Neural cell (in vitro differentiated cells): ENCODE data around the gene ATP2A1. TPM values are rescaled to one million over a fixed set of nuclear protein-coding genes. Genes with fewer than 3 reads are reported as not detected.

ENCODE experiments used
- H2AFZ ChIP-seq: fragments of 200-600, 300-800 bp; sonication (generic), shearing (Covaris generic); 2 replicates; pipeline ENCODE4 v1.6.0; 2014; ENCODE audit warnings: low read depth, mild to moderate bottlenecking, antibody characterized with exemption, low read length, moderate library complexity
- H3F3A ChIP-seq: fragments of 200-600 bp; shearing (Covaris generic); 2 replicates; pipeline ENCODE4 v1.6.1; 2016; ENCODE audit warnings: mild to moderate bottlenecking, moderate library complexity, mixed read lengths, antibody characterized with exemption, low read length; ENCODE audit not compliant: insufficient read depth, poor library complexity, severe bottlenecking
- H3K27ac ChIP-seq: fragments of 200-600, 300-800 bp; sonication (generic), shearing (Covaris generic); 2 replicates; pipeline ENCODE4 v1.5.1; 2014; ENCODE audit warnings: mild to moderate bottlenecking, low read length, moderate library complexity
- H3K27me3 ChIP-seq: fragments of 300-800, 200-600 bp; sonication (generic), shearing (Covaris generic); 2 replicates; pipeline ENCODE4 v1.6.0; 2014; ENCODE audit warnings: mild to moderate bottlenecking, low read depth, low read length, moderate library complexity; ENCODE audit not compliant: insufficient read depth
- H3K36me3 ChIP-seq: fragments of 300-800, 200-600 bp; sonication (generic), shearing (Covaris generic); 2 replicates; pipeline ENCODE4 v1.5.1; 2014; ENCODE audit warnings: mild to moderate bottlenecking, antibody characterized with exemption, low read length, moderate library complexity; ENCODE audit not compliant: insufficient read depth
- H3K4me2 ChIP-seq: fragments of 300-800, 200-600 bp; sonication (generic), shearing (Covaris generic); 2 replicates; pipeline ENCODE4 v1.6.0; 2014; ENCODE audit warnings: mild to moderate bottlenecking, low read length
- H3K4me3 ChIP-seq: fragments of 300-800, 200-600 bp; sonication (generic), shearing (Covaris generic); 2 replicates; pipeline ENCODE4 v1.5.1; 2014; ENCODE audit warnings: mild to moderate bottlenecking, low read length, moderate library complexity
- H3K79me2 ChIP-seq: fragments of 200-600 bp; shearing (Covaris generic); replicated peaks from 2 replicates; pipeline ENCODE4 v1.6.0; 2014; ENCODE audit warnings: mild to moderate bottlenecking, low read length, moderate library complexity; ENCODE audit not compliant: insufficient read depth
- H3K9ac ChIP-seq: fragments of 300-800, 200-600 bp; sonication (generic), shearing (Covaris generic); 2 replicates; pipeline ENCODE4 v1.6.1; 2016; ENCODE audit warnings: mild to moderate bottlenecking, low read length, mixed read lengths
- H3K9me2 ChIP-seq: fragments of 200-600 bp; shearing (Covaris generic); 2 replicates; pipeline ENCODE4 v1.6.1; 2016; ENCODE audit warnings: mild to moderate bottlenecking, low read length, mixed read lengths; ENCODE audit not compliant: insufficient read depth
- H3K9me3 ChIP-seq: fragments of 200-600, 300-800 bp; sonication (generic), shearing (Covaris generic); 2 replicates; pipeline ENCODE4 v1.6.1; 2016; ENCODE audit warnings: mild to moderate bottlenecking, mixed run types, low read length, moderate library complexity, mixed read lengths
- H4K20me1 ChIP-seq: fragments of 200-600 bp; shearing (Covaris generic); 2 replicates; pipeline ENCODE4 v1.6.1; 2016; ENCODE audit warnings: mild to moderate bottlenecking, mixed run types; ENCODE audit not compliant: insufficient read depth
- EP300 ChIP-seq: fragments of 450-650 bp; conservative IDR thresholded peaks from 2 replicates; pipeline ENCODE4 v1.6.1; 2014; ENCODE audit warnings: antibody characterized with exemption, mild to moderate bottlenecking, moderate library complexity; ENCODE audit not compliant: poor library complexity, severe bottlenecking
- EZH2 ChIP-seq: fragments of 200-600, 300-800 bp; shearing (Covaris generic), sonication (generic); IDR thresholded peaks from 2 replicates; pipeline ENCODE4 v1.6.1; 2014; ENCODE audit warnings: antibody characterized with exemption, low read length, borderline replicate concordance, mild to moderate bottlenecking; ENCODE audit not compliant: insufficient read depth, poor library complexity, severe bottlenecking
- MXI1 ChIP-seq: fragments of 450-650 bp; conservative IDR thresholded peaks from 2 replicates; pipeline ENCODE4 v1.6.1; 2014; ENCODE audit warnings: antibody characterized with exemption, mild to moderate bottlenecking; ENCODE audit not compliant: poor library complexity, severe bottlenecking
- POLR2AphosphoS5 ChIP-seq: IDR thresholded peaks from 2 replicates; pipeline ENCODE4 v1.6.1; 2012
- RAD21 ChIP-seq: fragments of 450-650 bp; conservative IDR thresholded peaks from 2 replicates; pipeline ENCODE4 v1.6.1; 2014; ENCODE audit warnings: antibody characterized with exemption, mild to moderate bottlenecking, moderate library complexity
- SMC3 ChIP-seq: fragments of 450-650 bp; conservative IDR thresholded peaks from 2 replicates; pipeline ENCODE4 v1.6.1; 2014; ENCODE audit warnings: antibody characterized with exemption, mild to moderate bottlenecking, moderate library complexity; ENCODE audit not compliant: poor library complexity
- TAF1 ChIP-seq: IDR thresholded peaks from 2 replicates; pipeline ENCODE4 v1.6.1; 2012; ENCODE audit warnings: low read depth
- polyA plus RNA-seq: library from polyadenylated mRNA; depleted of rRNA; stranded (reverse); fragments of >200 nt; gene quantifications from 2 replicates; pipeline ENCODE4 v1.2.3, GENCODE V29; 2014
- TF ChIP-seq, protein P1 (sequence below): fragments of 450-650 bp; IDR thresholded peaks from 2 replicates; pipeline ENCODE4 v1.5.1; 2014; ENCODE audit warnings: antibody characterized with exemption, mild to moderate bottlenecking, moderate library complexity; ENCODE audit not compliant: poor library complexity, severe bottlenecking
- TF ChIP-seq, protein P2 (sequence below): IDR thresholded peaks from 2 replicates; pipeline ENCODE4 v1.6.1; 2012; ENCODE audit warnings: borderline replicate concordance

ATP2A1 gene
- polyA plus RNA-seq, 1 donor from 2014 or later: 0.06 TPM

DNA sequence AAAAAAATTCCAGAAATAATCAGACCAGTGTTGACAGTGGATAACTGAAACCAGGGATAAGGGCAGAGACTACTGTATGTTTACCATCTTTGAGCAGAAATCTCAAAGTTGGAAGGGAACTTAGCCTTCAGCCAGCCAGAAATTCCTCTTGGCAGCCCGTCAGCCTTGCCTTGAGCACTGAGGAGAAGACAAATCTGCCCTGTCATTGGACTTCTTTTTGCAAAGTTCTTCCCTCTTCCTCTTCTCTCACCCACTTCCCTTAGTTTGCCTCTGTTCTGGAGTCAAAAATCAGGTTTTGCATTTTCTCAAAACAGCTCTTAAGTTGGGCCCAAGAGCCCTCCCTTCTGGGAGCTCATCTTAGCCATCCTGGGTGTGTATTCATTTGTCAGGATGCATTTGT lies 38.4 kb upstream of the ATP2A1 start:
- H3K9me2 ChIP-seq: no peaks in the 10 kb centered on the region
- no peaks in the 10 kb centered on the region for H3F3A ChIP-seq
- no peak overlapping the region for H3K4me3 ChIP-seq
- no peak overlapping the region for H3K4me2 ChIP-seq
- no peak overlapping the region for H3K9ac ChIP-seq
- H3K27me3 ChIP-seq: no peaks in the 10 kb centered on the region
- H3K9me3 ChIP-seq: no peaks in the 10 kb centered on the region
- peaks cover 3% of the 10 kb centered on the region for H3K79me2 ChIP-seq
- no peak overlapping the region for H3K27ac ChIP-seq
- H4K20me1 ChIP-seq: no peaks in the 10 kb centered on the region
- TF ChIP-seq, protein P1, sequence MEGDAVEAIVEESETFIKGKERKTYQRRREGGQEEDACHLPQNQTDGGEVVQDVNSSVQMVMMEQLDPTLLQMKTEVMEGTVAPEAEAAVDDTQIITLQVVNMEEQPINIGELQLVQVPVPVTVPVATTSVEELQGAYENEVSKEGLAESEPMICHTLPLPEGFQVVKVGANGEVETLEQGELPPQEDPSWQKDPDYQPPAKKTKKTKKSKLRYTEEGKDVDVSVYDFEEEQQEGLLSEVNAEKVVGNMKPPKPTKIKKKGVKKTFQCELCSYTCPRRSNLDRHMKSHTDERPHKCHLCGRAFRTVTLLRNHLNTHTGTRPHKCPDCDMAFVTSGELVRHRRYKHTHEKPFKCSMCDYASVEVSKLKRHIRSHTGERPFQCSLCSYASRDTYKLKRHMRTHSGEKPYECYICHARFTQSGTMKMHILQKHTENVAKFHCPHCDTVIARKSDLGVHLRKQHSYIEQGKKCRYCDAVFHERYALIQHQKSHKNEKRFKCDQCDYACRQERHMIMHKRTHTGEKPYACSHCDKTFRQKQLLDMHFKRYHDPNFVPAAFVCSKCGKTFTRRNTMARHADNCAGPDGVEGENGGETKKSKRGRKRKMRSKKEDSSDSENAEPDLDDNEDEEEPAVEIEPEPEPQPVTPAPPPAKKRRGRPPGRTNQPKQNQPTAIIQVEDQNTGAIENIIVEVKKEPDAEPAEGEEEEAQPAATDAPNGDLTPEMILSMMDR: no peak
- TF ChIP-seq RAD21 (no peak), TAF1 (no peak), MXI1 (no peak), EP300 (no peak), EZH2 (no peak), SMC3 (no peak), POLR2AphosphoS5 (no peak)
- TF ChIP-seq, protein P2, sequence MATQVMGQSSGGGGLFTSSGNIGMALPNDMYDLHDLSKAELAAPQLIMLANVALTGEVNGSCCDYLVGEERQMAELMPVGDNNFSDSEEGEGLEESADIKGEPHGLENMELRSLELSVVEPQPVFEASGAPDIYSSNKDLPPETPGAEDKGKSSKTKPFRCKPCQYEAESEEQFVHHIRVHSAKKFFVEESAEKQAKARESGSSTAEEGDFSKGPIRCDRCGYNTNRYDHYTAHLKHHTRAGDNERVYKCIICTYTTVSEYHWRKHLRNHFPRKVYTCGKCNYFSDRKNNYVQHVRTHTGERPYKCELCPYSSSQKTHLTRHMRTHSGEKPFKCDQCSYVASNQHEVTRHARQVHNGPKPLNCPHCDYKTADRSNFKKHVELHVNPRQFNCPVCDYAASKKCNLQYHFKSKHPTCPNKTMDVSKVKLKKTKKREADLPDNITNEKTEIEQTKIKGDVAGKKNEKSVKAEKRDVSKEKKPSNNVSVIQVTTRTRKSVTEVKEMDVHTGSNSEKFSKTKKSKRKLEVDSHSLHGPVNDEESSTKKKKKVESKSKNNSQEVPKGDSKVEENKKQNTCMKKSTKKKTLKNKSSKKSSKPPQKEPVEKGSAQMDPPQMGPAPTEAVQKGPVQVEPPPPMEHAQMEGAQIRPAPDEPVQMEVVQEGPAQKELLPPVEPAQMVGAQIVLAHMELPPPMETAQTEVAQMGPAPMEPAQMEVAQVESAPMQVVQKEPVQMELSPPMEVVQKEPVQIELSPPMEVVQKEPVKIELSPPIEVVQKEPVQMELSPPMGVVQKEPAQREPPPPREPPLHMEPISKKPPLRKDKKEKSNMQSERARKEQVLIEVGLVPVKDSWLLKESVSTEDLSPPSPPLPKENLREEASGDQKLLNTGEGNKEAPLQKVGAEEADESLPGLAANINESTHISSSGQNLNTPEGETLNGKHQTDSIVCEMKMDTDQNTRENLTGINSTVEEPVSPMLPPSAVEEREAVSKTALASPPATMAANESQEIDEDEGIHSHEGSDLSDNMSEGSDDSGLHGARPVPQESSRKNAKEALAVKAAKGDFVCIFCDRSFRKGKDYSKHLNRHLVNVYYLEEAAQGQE: no peak
- peaks cover 3% of the 10 kb centered on the region for H3K36me3 ChIP-seq
- H2AFZ ChIP-seq: no peak overlapping the region

DNA sequence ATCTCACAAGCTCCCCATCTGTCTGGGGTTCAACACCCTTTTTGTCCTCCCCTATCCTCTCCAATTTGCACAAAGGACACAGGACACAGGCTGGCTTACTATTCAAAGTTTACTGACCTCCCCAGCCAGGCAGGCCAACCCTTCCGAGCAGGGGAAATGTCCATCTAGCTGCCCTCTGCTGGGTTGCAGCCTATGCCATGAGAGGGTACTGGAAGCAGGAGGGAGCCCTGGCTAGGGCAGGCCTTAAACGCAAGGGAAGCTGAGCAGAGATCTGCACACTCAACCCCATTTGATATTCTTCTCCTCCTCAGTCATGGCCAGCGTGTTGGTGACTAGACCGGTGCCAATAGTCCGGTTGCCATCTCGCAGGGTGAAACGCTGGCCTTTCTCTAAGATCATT lies 35.6 kb upstream of the ATP2A1 start:
- Histone ChIP-seq H3K9ac (no peak overlapping the region), H2AFZ (no peak overlapping the region), H3K79me2 (peaks cover 23% of the 10 kb centered on the region), H3K4me2 (no peak overlapping the region), H3K27ac (no peak overlapping the region), H3K9me3 (no peaks in the 10 kb centered on the region), H4K20me1 (no peaks in the 10 kb centered on the region), H3K27me3 (no peaks in the 10 kb centered on the region), H3K9me2 (no peaks in the 10 kb centered on the region), H3F3A (no peaks in the 10 kb centered on the region), H3K36me3 (no peaks in the 10 kb centered on the region), H3K4me3 (no peak overlapping the region)
- TF ChIP-seq EP300 (no peak), TAF1 (no peak), POLR2AphosphoS5 (no peak), RAD21 (no peak), EZH2 (no peak), SMC3 (no peak), MXI1 (no peak)
- TF ChIP-seq, protein P2: no peak
- TF ChIP-seq, protein P1: no peak
